ENCODE results near the gene CSH2.

The CSH2 gene

GRCh38 chr17:63824362-63824761 is 49.1 kb downstream of the CSH2 start:
- peaks cover 85% of the 10 kb centered on the region for H3K36me3 ChIP-seq (ENCODE audit: control insufficient read depth, low read length)
- H3F3A ChIP-seq (ENCODE audit: control insufficient read depth, insufficient read depth): peaks cover 14% of the 10 kb centered on the region; the same call in 1 of the 2 replicates
- H3K27ac ChIP-seq (ENCODE audit: low read depth, low read length): no peak overlapping the region
- peaks cover 41% of the 10 kb centered on the region for H3K4me1 ChIP-seq (ENCODE audit: control insufficient read depth, low read length)
- peaks cover 12% of the 10 kb centered on the region; the same call in 1 of the 2 replicates for H4K20me1 ChIP-seq (ENCODE audit: control insufficient read depth, insufficient read depth, low read depth, low read length)
- no peak overlapping the region for H3K4me2 ChIP-seq (ENCODE audit: low read length)
- TF ChIP-seq EZH2phosphoT487 (IDR thresholded peaks at IDR 0.05; ENCODE audit: borderline replicate concordance, low read length) (no peak), CTCF (IDR thresholded peaks at IDR 0.05; ENCODE audit: low read depth, low read length, poor library complexity, severe bottlenecking) (no peak)
- no peaks in the 10 kb centered on the region for H3K9me3 ChIP-seq (ENCODE audit: control insufficient read depth, insufficient read depth, low read length)
- no peak overlapping the region for H3K4me3 ChIP-seq (ENCODE audit: low read length)
- no peaks in the 10 kb centered on the region for H3K9me2 ChIP-seq (replicated peaks; ENCODE audit: control insufficient read depth, low read length)
- no peaks in the 10 kb centered on the region for H3K27me3 ChIP-seq (ENCODE audit: control insufficient read depth, low read length)
- H3K79me2 ChIP-seq (ENCODE audit: control insufficient read depth, low read length): peaks cover 69% of the 10 kb centered on the region

- peaks cover 65% of the 10 kb centered on the region for H3K79me2 ChIP-seq (ENCODE audit: control insufficient read depth, low read length)
- TF ChIP-seq CTCF (IDR thresholded peaks at IDR 0.05; ENCODE audit: low read depth, low read length, poor library complexity, severe bottlenecking) (no peak), EZH2phosphoT487 (IDR thresholded peaks at IDR 0.05; ENCODE audit: borderline replicate concordance, low read length) (no peak)
- no peak overlapping the region for H3K27ac ChIP-seq (ENCODE audit: low read depth, low read length)
- H3K9me2 ChIP-seq (replicated peaks; ENCODE audit: control insufficient read depth, low read length): no peaks in the 10 kb centered on the region
- H3K4me2 ChIP-seq (ENCODE audit: low read length): no peak overlapping the region
- peaks cover 35% of the 10 kb centered on the region for H3K4me1 ChIP-seq (ENCODE audit: control insufficient read depth, low read length)
- H3K36me3 ChIP-seq (ENCODE audit: control insufficient read depth, low read length): peaks cover 85% of the 10 kb centered on the region
- H3K9me3 ChIP-seq (ENCODE audit: control insufficient read depth, insufficient read depth, low read length): no peaks in the 10 kb centered on the region
- H3K27me3 ChIP-seq (ENCODE audit: control insufficient read depth, low read length): no peaks in the 10 kb centered on the region
- H3F3A ChIP-seq (ENCODE audit: control insufficient read depth, insufficient read depth): peaks cover 18% of the 10 kb centered on the region
- H4K20me1 ChIP-seq (ENCODE audit: control insufficient read depth, insufficient read depth, low read depth, low read length): peaks cover 12% of the 10 kb centered on the region; the same call in 1 of the 2 replicates
- H3K4me3 ChIP-seq (ENCODE audit: low read length): no peak overlapping the region
Observed at GRCh38 chr17:63823659-63824331, 49.7 kb downstream of the CSH2 start.

GRCh38 chr17:63822537-63822936 is 50.9 kb downstream of the CSH2 start:
- TF ChIP-seq CTCF (IDR thresholded peaks at IDR 0.05; ENCODE audit: low read depth, low read length, poor library complexity, severe bottlenecking) (no peak), EZH2phosphoT487 (IDR thresholded peaks at IDR 0.05; ENCODE audit: borderline replicate concordance, low read length) (no peak)
- peaks cover 86% of the 10 kb centered on the region for H3K36me3 ChIP-seq (ENCODE audit: control insufficient read depth, low read length)

More at GRCh38 chr17:63822537-63822936, 50.9 kb downstream of the CSH2 start:
- Histone ChIP-seq H3K4me1 (ENCODE audit: control insufficient read depth, low read length) (peaks cover 27% of the 10 kb centered on the region), H3K4me3 (ENCODE audit: low read length) (no peak overlapping the region), H3K9me2 (replicated peaks; ENCODE audit: control insufficient read depth, low read length) (no peaks in the 10 kb centered on the region), H3K27ac (ENCODE audit: low read depth, low read length) (no peak overlapping the region), H3K27me3 (ENCODE audit: control insufficient read depth, low read length) (no peaks in the 10 kb centered on the region), H3F3A (ENCODE audit: control insufficient read depth, insufficient read depth) (peaks cover 22% of the 10 kb centered on the region), H4K20me1 (ENCODE audit: control insufficient read depth, insufficient read depth, low read depth, low read length) (peaks cover 6% of the 10 kb centered on the region; the same call in 1 of the 2 replicates), H3K79me2 (ENCODE audit: control insufficient read depth, low read length) (peaks cover 61% of the 10 kb centered on the region), H3K9me3 (ENCODE audit: control insufficient read depth, insufficient read depth, low read length) (no peaks in the 10 kb centered on the region), H3K4me2 (ENCODE audit: low read length) (no peak overlapping the region)
